Aorta (tissue), 5 donors: ENCODE measurements around the gene TGFB2. TPM values are rescaled to one million over a fixed set of nuclear protein-coding genes. Genes with fewer than 3 reads are reported as not detected.

Experiments
- ATAC-seq: fragments of 200-7000 bp; cut with Tn5 transposase; one replicate; pipeline ENCODE4 v1.9.1; 2022; ENCODE audit warnings: moderate library complexity; ENCODE audit not compliant: low FRiP score
- DNase-seq, 2 donors: peaks; one replicate each; pipeline ENCODE4 v3.0.0-alpha.2; 2020
- H3K27ac ChIP-seq, 2 donors: one replicate each; pipeline ENCODE4 v1.5.1; 2013; ENCODE audit warnings: low read length in 2 of 2, mild to moderate bottlenecking in 2 of 2, moderate library complexity in 2 of 2, control low read depth in 1 of 2, inconsistent platforms in 1 of 2, low read depth in 1 of 2
- H3K27me3 ChIP-seq, 2 donors: one replicate each; pipeline ENCODE4 v1.6.1; 2013; ENCODE audit warnings: control low read depth in 1 of 2, low read length in 1 of 2, mild to moderate bottlenecking in 1 of 2, moderate library complexity in 1 of 2; ENCODE audit not compliant: insufficient read depth in 2 of 2, control insufficient read depth in 1 of 2
- H3K36me3 ChIP-seq, 2 donors: one replicate each; pipeline ENCODE4 v1.6.1; 2013; ENCODE audit warnings: control low read depth in 1 of 2, low read length in 1 of 2, mild to moderate bottlenecking in 1 of 2; ENCODE audit not compliant: insufficient read depth in 2 of 2, control insufficient read depth in 1 of 2
- H3K4me1 ChIP-seq, 2 donors: one replicate each; pipeline ENCODE4 v1.6.1; 2013; ENCODE audit warnings: low read length in 2 of 2, control low read depth in 1 of 2, mild to moderate bottlenecking in 1 of 2, moderate library complexity in 1 of 2; ENCODE audit not compliant: insufficient read depth in 2 of 2, control insufficient read depth in 1 of 2
- H3K4me3 ChIP-seq, 2 donors: one replicate each; pipeline ENCODE4 v1.5.1; 2013; ENCODE audit warnings: low read length in 2 of 2, control low read depth in 1 of 2, mild to moderate bottlenecking in 1 of 2
- H3K9me3 ChIP-seq: one replicate; pipeline ENCODE4 v1.6.1; 2013; ENCODE audit warnings: mild to moderate bottlenecking, low read length; ENCODE audit not compliant: control insufficient read depth
- WGBS, 2 donors: extraction: QIAGEN DNeasy Blood & Tissue Kit; methylation state at CpG; one replicate each; pipeline ENCODE4 v1.1.7; 2013; 5-methylcytosine and 5-hydroxymethylcytosine counted together
- intact Hi-C, 2 donors: fragments of 100-400 bp; cut with DNase I; formaldehyde crosslinking; loops; one replicate each; pipeline versions ENCODE4 v1.14.2 to v1.15.0; 2022
- polyA plus RNA-seq, 2 donors: library from polyadenylated mRNA; stranded (reverse); fragments of 200-250 nt; gene quantifications; one replicate each; pipeline ENCODE4 v1.2.3, GENCODE V29; 2013
- total RNA-seq, 2 donors: library from RNA; stranded (reverse); fragmentation: NEBNext Ultra II Directional; extraction: Animal tissue kit (Norgen Biotek cat#: 25700); gene quantifications; one replicate each; pipeline ENCODE4 v1.2.1, GENCODE V29; 2021
- donor health status: healthy with polysubstance abuse.
- donor health status: Bipolar disorder and iron deficiency.
- donor health status: DM: no; HTN: no; CAD: no.
- donor health status: DM: no; HTN: no; CAD: no.
- donor health status: DM: yes; HTN: yes; CAD: no.

TGFB2 gene
- total and polyA plus RNA-seq, 4 donors, result 2.2 to 18.0 (median 9.1) TPM

- WGBS, 2 donors, result 79 to 85% methylated on average over 5 of the region's 5 CpGs
- Histone ChIP-seq H3K36me3 (peaks cover 2 to 3% of the 10 kb centered on the region in 2 donors), H3K9me3 (no peaks in the 10 kb centered on the region), H3K27ac (no peak overlapping the region), H3K4me3 (no peak overlapping the region), H3K27me3 (no peaks in the 10 kb centered on the region), H3K4me1 (no peaks in the 10 kb centered on the region)
- DNase-seq, result no peak
- intact Hi-C loops, result no loop called here
- no peak for ATAC-seq
Observed at GRCh38 chr1:218435528-218435927, 90.4 kb downstream of the TGFB2 start.

DNA sequence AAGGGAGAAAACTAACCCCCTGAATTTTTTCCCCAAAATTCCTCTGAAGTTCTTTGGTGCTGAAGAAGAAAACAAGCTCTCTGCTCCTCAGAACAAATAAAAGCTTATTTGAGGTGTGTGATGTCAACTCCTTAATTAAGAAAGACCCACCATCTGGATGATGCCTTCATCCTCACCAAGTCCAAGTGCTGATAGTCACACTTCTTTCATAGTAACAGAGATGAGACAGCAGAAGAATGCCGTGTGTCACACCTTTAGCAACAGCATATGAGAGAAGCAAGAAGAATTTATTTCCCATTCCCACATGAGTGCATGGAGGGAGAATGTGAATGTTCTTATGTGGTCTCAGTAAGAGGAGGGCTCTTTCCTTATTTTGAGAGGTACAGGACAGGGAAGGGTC, 91.2 kb downstream of the TGFB2 start:
- Histone ChIP-seq H3K27ac (no peak overlapping the region), H3K4me1 (no peaks in the 10 kb centered on the region), H3K27me3 (no peaks in the 10 kb centered on the region), H3K36me3 (peaks cover 2 to 3% of the 10 kb centered on the region in 2 donors), H3K4me3 (no peak overlapping the region), H3K9me3 (no peaks in the 10 kb centered on the region)
- DNase-seq (no peak), ATAC-seq (no peak)
- intact Hi-C loops, result no loop called here
- WGBS, 2 donors, result 94% methylated on average over 1 of the region's 1 CpG

- intact Hi-C loops, result no loop called here
- H3K36me3 ChIP-seq, result peaks cover 2 to 3% of the 10 kb centered on the region in 2 donors
- ATAC-seq, result no peak
Observed at GRCh38 chr1:218436997-218437396, 91.9 kb downstream of the TGFB2 start.

DNA sequence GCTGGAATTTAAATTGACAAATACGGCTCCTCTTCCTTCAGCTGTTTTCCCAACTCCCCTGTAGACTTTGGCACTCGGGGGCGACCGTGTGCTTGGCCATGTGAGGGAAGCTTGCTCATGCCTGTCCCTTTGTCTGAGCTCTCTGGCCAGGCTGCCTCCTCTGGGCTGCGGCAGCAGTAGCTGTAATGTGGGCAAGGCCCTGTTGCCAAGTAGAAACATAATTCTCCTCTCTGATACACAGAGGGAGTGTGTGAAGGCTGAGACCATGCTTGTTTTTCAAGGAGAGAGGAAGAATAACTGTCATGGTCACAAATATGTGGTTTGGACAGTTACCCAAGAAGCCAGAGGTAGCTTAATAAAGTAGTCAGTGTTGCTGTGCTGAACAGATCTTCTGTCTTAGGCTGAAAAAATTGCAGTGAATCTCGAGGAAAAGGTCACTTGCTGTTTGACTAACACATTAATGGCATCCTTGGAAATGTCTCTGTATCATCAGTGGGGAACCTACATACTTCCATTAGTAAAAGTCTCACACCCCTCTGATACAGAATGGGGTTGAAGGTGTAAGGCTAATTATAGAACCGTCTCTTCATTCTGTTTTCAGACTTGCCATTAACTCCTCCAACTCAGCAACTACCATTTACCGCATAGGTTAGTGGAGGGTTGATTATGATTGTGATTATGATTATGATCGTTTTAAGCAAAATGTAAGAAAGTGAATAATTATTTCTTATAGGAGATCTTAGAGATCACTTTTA, 94.6 kb downstream of the TGFB2 start:
- Histone ChIP-seq H3K27me3 (no peaks in the 10 kb centered on the region), H3K9me3 (no peaks in the 10 kb centered on the region), H3K4me1 (peaks cover 0 to 3% of the 10 kb centered on the region in 2 donors), H3K4me3 (no peak overlapping the region), H3K36me3 (peaks cover 2 to 3% of the 10 kb centered on the region in 2 donors), H3K27ac (no peak overlapping the region)
- WGBS, 2 donors, result 35 to 36% methylated on average over 9 of the region's 9 CpGs
- intact Hi-C loops, result no loop called here
- DNase-seq (peak; percentile 63 to 71), ATAC-seq (peak; percentile 68)

More at GRCh38 chr1:218436997-218437396, 91.9 kb downstream of the TGFB2 start:
- Histone ChIP-seq H3K27me3 (no peaks in the 10 kb centered on the region), H3K27ac (no peak overlapping the region), H3K4me1 (no peaks in the 10 kb centered on the region), H3K9me3 (no peaks in the 10 kb centered on the region), H3K4me3 (no peak overlapping the region)
- WGBS, 2 donors, result 94 to 100% methylated on average over 1 of the region's 1 CpG
- no peak for DNase-seq

- no peak for ATAC-seq
- 97 to 100% methylated on average over 2 of the region's 2 CpGs for WGBS, 2 donors
- H3K27me3 ChIP-seq, result no peaks in the 10 kb centered on the region
- intact Hi-C loops, result no loop called here
- H3K27ac ChIP-seq, result no peak overlapping the region
- H3K9me3 ChIP-seq, result no peaks in the 10 kb centered on the region
- peaks cover 0 to 3% of the 10 kb centered on the region in 2 donors for H3K4me1 ChIP-seq
- no peak for DNase-seq
- no peaks in the 10 kb centered on the region for H3K36me3 ChIP-seq
- H3K4me3 ChIP-seq, result no peak overlapping the region
Observed at GRCh38 chr1:218443255-218443654, 98.1 kb downstream of the TGFB2 start.

GRCh38 chr1:218444173-218444572, 99.0 kb downstream of the TGFB2 start:
- ATAC-seq (no peak), DNase-seq (no peak)
- Histone ChIP-seq H3K9me3 (no peaks in the 10 kb centered on the region), H3K4me3 (no peak overlapping the region), H3K27ac (peak overlapping the region in 1 of 2 donors; percentile 19), H3K27me3 (no peaks in the 10 kb centered on the region), H3K4me1 (peaks cover 0 to 3% of the 10 kb centered on the region in 2 donors), H3K36me3 (no peaks in the 10 kb centered on the region)
- intact Hi-C loops, result no loop called here
- 11 to 15% methylated on average over 5 of the region's 5 CpGs for WGBS, 2 donors

- Histone ChIP-seq H3K9me3 (no peaks in the 10 kb centered on the region), H3K4me1 (peaks cover 0 to 3% of the 10 kb centered on the region in 2 donors), H3K27me3 (no peaks in the 10 kb centered on the region), H3K4me3 (no peak overlapping the region), H3K27ac (no peak overlapping the region), H3K36me3 (no peaks in the 10 kb centered on the region)
- no peak for ATAC-seq
- intact Hi-C loops, result no loop called here
- DNase-seq, result no peak
- 77 to 81% methylated on average over 1 of the region's 1 CpG for WGBS, 2 donors
Observed at GRCh38 chr1:218444588-218444987, 99.5 kb downstream of the TGFB2 start.

GRCh38 chr1:218447010-218447689, 102.0 kb downstream of the TGFB2 start:
- Histone ChIP-seq H3K4me1 (peaks cover 0 to 5% of the 10 kb centered on the region in 2 donors), H3K27me3 (no peaks in the 10 kb centered on the region), H3K4me3 (no peak overlapping the region), H3K9me3 (no peaks in the 10 kb centered on the region), H3K36me3 (no peaks in the 10 kb centered on the region), H3K27ac (peak overlapping the region in 1 of 2 donors; percentile 79)
- no peak for DNase-seq
- peak; percentile 71 for ATAC-seq
- intact Hi-C loops, result no loop called here
- 61 to 63% methylated on average over 7 of the region's 7 CpGs for WGBS, 2 donors

DNA sequence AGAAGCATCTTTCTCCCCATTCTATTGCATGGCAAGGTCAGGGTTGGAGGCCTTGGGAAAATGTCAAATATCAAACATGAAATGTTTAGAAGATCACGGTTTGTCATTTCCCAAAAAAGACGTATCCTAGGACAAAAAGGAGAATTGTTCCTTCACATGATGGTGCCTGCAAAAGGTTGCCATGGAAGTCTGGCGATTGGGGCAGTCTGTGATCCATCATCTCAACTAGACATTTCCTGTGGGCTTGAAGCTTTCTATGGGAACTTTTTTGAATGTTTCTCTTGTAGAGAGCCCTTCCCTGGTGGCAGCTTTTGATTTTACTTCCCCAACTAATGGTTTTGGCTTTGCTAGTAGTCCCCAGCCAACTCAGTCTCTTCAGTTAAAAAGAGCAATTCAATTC, 106.3 kb downstream of the TGFB2 start:
- Histone ChIP-seq H3K4me1 (peaks cover 0 to 5% of the 10 kb centered on the region in 2 donors), H3K9me3 (no peaks in the 10 kb centered on the region), H3K4me3 (no peak overlapping the region), H3K27ac (no peak overlapping the region), H3K36me3 (no peaks in the 10 kb centered on the region), H3K27me3 (no peaks in the 10 kb centered on the region)
- 19 to 20% methylated on average over 3 of the region's 3 CpGs for WGBS, 2 donors
- intact Hi-C loops, result no loop called here
- ATAC-seq (no peak), DNase-seq (no peak)
